Measurements from ENCODE around the gene TCF12. TPM values are rescaled to one million over a fixed set of nuclear protein-coding genes. Genes with fewer than 3 reads are reported as not detected.

Gene TCF12
- total RNA-seq, 1 donor from 2014 or later: 207 TPM

GRCh38 chr15:57332326-57332725 is 413.9 kb downstream of the TCF12 start:
- Mint-ChIP-seq H3K27ac (ENCODE audit: unreplicated experiment) (no peak overlapping the region), H3K36me3 (ENCODE audit: low read depth) (no peaks in the 10 kb centered on the region), H3K4me3 (no peak overlapping the region), H3K4me1 (peaks cover 8% of the 10 kb centered on the region), H3K27me3 (ENCODE audit: low read depth) (no peaks in the 10 kb centered on the region), H3K9me3 (no peaks in the 10 kb centered on the region)
- no peak for TF ChIP-seq CTCF (conservative IDR thresholded peaks at IDR 0.05)
- DNase-seq (ENCODE audit: low read depth, low spot score): no peak

GRCh38 chr15:57333487-57333886 is 415.0 kb downstream of the TCF12 start:
- no peaks in the 10 kb centered on the region for H3K36me3 Mint-ChIP-seq (ENCODE audit: low read depth)
- DNase-seq (ENCODE audit: low read depth, low spot score): no peak
- no peak overlapping the region for H3K27ac Mint-ChIP-seq (ENCODE audit: unreplicated experiment)
- no peak overlapping the region for H3K4me3 Mint-ChIP-seq
- no peak for TF ChIP-seq CTCF (conservative IDR thresholded peaks at IDR 0.05)
- H3K9me3 Mint-ChIP-seq: no peaks in the 10 kb centered on the region
- H3K27me3 Mint-ChIP-seq (ENCODE audit: low read depth): no peaks in the 10 kb centered on the region
- H3K4me1 Mint-ChIP-seq: peaks cover 14% of the 10 kb centered on the region

GRCh38 chr15:57334257-57334656 is 415.8 kb downstream of the TCF12 start:
- Mint-ChIP-seq H3K4me1 (peaks cover 14% of the 10 kb centered on the region), H3K27me3 (ENCODE audit: low read depth) (no peaks in the 10 kb centered on the region), H3K36me3 (ENCODE audit: low read depth) (no peaks in the 10 kb centered on the region), H3K4me3 (no peak overlapping the region), H3K9me3 (no peaks in the 10 kb centered on the region), H3K27ac (ENCODE audit: unreplicated experiment) (no peak overlapping the region)
- no peak for DNase-seq (ENCODE audit: low read depth, low spot score)
- no peak for TF ChIP-seq CTCF (conservative IDR thresholded peaks at IDR 0.05)

- H3K27ac Mint-ChIP-seq (ENCODE audit: unreplicated experiment): peak overlapping the region; percentile 57
Measured at GRCh38 chr15:57335293-57335715, 416.9 kb downstream of the TCF12 start.

GRCh38 chr15:57335719-57336118 is 417.3 kb downstream of the TCF12 start:
- Mint-ChIP-seq H3K4me3 (no peak overlapping the region), H3K27me3 (ENCODE audit: low read depth) (no peaks in the 10 kb centered on the region), H3K36me3 (ENCODE audit: low read depth) (no peaks in the 10 kb centered on the region), H3K4me1 (peaks cover 17% of the 10 kb centered on the region), H3K9me3 (no peaks in the 10 kb centered on the region), H3K27ac (ENCODE audit: unreplicated experiment) (peak overlapping the region; percentile 57)
- TF ChIP-seq CTCF (conservative IDR thresholded peaks at IDR 0.05): no peak
- no peak for DNase-seq (ENCODE audit: low read depth, low spot score)

More at GRCh38 chr15:57335293-57335715, 416.9 kb downstream of the TCF12 start:
- H3K27me3 Mint-ChIP-seq (ENCODE audit: low read depth): no peaks in the 10 kb centered on the region
- no peaks in the 10 kb centered on the region for H3K9me3 Mint-ChIP-seq
- no peak overlapping the region for H3K4me3 Mint-ChIP-seq
- TF ChIP-seq CTCF (conservative IDR thresholded peaks at IDR 0.05): no peak
- no peak for DNase-seq (ENCODE audit: low read depth, low spot score)
- no peaks in the 10 kb centered on the region for H3K36me3 Mint-ChIP-seq (ENCODE audit: low read depth)
- H3K4me1 Mint-ChIP-seq: peaks cover 14% of the 10 kb centered on the region
